HepG2 (cell line): ENCODE results near the gene TFF2. TPM values are rescaled to one million over a fixed set of nuclear protein-coding genes. Genes with fewer than 3 reads are reported as not detected.

Source experiments
- CC2D1A ChIP-seq: sonication (generic); formaldehyde crosslinking; IDR thresholded peaks from 2 replicates; pipeline ENCODE4 v1.8.1; 2023; ENCODE audit warnings: mild to moderate bottlenecking, missing genetic modification reagents
- EP300 ChIP-seq, 3 experiments: sonication (generic) in 1 of 3; formaldehyde crosslinking in 1 of 3; IDR thresholded peaks; 2 replicates each; pipeline versions ENCODE4 v1.5.1 to v1.6.1; 2011 to 2020; ENCODE audit warnings: low read depth in 2 of 3, low read length in 2 of 3, borderline replicate concordance in 1 of 3, improper control_type of control experiment in 1 of 3, mild to moderate bottlenecking in 1 of 3, missing genetic modification reagents in 1 of 3, moderate library complexity in 1 of 3
- ERF ChIP-seq: IDR thresholded peaks from 2 replicates; pipeline ENCODE4 v1.6.1; 2018; ENCODE audit warnings: missing biosample characterization, missing genetic modification reagents
- ESRRA ChIP-seq: sonication (generic); formaldehyde crosslinking; IDR thresholded peaks from 2 replicates; pipeline ENCODE4 v1.5.1; 2020; ENCODE audit warnings: mild to moderate bottlenecking, low read depth, missing genetic modification reagents
- FOXO1 ChIP-seq: sonication (generic); formaldehyde crosslinking; IDR thresholded peaks from 2 replicates; pipeline ENCODE4 v1.4.0; 2020; ENCODE audit warnings: missing genetic modification reagents
- HNRNPK ChIP-seq: fragments of 200-400 bp; formaldehyde crosslinking; IDR thresholded peaks from 2 replicates; pipeline ENCODE4 v1.6.1; 2018; ENCODE audit warnings: low read length, low read depth, moderate library complexity, mild to moderate bottlenecking; ENCODE audit not compliant: poor library complexity, severe bottlenecking
- MAFK ChIP-seq, 2 experiments: IDR thresholded peaks in 1 of 2; conservative IDR thresholded peaks in 1 of 2; 2 replicates each; pipeline ENCODE4 v1.6.1; 2011; ENCODE audit warnings: improper control_type of control experiment in 2 of 2, low read length in 2 of 2
- MATR3 ChIP-seq: sonication (generic); formaldehyde crosslinking; IDR thresholded peaks from 2 replicates; pipeline ENCODE4 v1.4.0; 2020; ENCODE audit warnings: missing genetic modification reagents
- MED13 ChIP-seq: sonication (generic); formaldehyde crosslinking; IDR thresholded peaks from 2 replicates; pipeline ENCODE4 v1.5.0; 2020; ENCODE audit warnings: missing genetic modification reagents
- NBN ChIP-seq: fragments of 450-650 bp; conservative IDR thresholded peaks from 2 replicates; pipeline ENCODE4 v1.6.1; 2017
- NFATC3 ChIP-seq: sonication (generic); formaldehyde crosslinking; IDR thresholded peaks from 2 replicates; pipeline ENCODE4 v1.5.1; 2020; ENCODE audit warnings: mild to moderate bottlenecking, missing genetic modification reagents
- NFE2 ChIP-seq: sonication (generic); formaldehyde crosslinking; IDR thresholded peaks from 2 replicates; pipeline ENCODE4 v1.4.0; 2020; ENCODE audit warnings: missing genetic modification reagents
- NPAS2 ChIP-seq: sonication (generic); formaldehyde crosslinking; IDR thresholded peaks from 2 replicates; pipeline ENCODE4 v1.8.0; 2022; ENCODE audit warnings: mild to moderate bottlenecking, missing genetic modification reagents, borderline replicate concordance
- SOX13 ChIP-seq, 3 experiments: fragments of 450-650 bp in 1 of 3; sonication (generic) in 1 of 3; formaldehyde crosslinking in 1 of 3; IDR thresholded peaks in 2 of 3; conservative IDR thresholded peaks in 1 of 3; 2 replicates each; pipeline versions ENCODE4 v1.5.0 to v1.6.1; 2016 to 2020; ENCODE audit warnings: antibody characterized with exemption in 1 of 3, mild to moderate bottlenecking in 1 of 3, missing compliant biosample characterization in 1 of 3, missing genetic modification reagents in 1 of 3, moderate library complexity in 1 of 3
- ZBTB3 ChIP-seq: sonication (generic); formaldehyde crosslinking; IDR thresholded peaks from 2 replicates; pipeline ENCODE4 v1.4.0; 2020; ENCODE audit warnings: low read depth, mild to moderate bottlenecking, moderate library complexity, missing genetic modification reagents, borderline replicate concordance
- ZKSCAN8 ChIP-seq: IDR thresholded peaks from 2 replicates; pipeline ENCODE4 v1.6.1; 2016; ENCODE audit warnings: borderline replicate concordance, missing genetic modification reagents, missing compliant biosample characterization
- ZNF10 ChIP-seq: sonication (generic); formaldehyde crosslinking; IDR thresholded peaks from 2 replicates; pipeline ENCODE4 v1.4.0; 2020; ENCODE audit warnings: mild to moderate bottlenecking, low read depth, missing genetic modification reagents, borderline replicate concordance
- ZNF3 ChIP-seq: IDR thresholded peaks from 2 replicates; pipeline ENCODE4 v1.7.0; 2017; ENCODE audit warnings: inconsistent platforms
- ZNF326 ChIP-seq: sonication (generic); formaldehyde crosslinking; IDR thresholded peaks from 2 replicates; pipeline ENCODE4 v1.4.0; 2020; ENCODE audit warnings: missing genetic modification reagents, borderline replicate concordance
- ZNF510 ChIP-seq: sonication (generic); formaldehyde crosslinking; IDR thresholded peaks from 2 replicates; pipeline ENCODE4 v1.4.0; 2020; ENCODE audit warnings: low read depth, mild to moderate bottlenecking, missing genetic modification reagents
- ZNF558 ChIP-seq: sonication (generic); formaldehyde crosslinking; IDR thresholded peaks from 2 replicates; pipeline ENCODE4 v1.9.0; 2022; ENCODE audit warnings: mild to moderate bottlenecking, missing genetic modification reagents, borderline replicate concordance
- ZNF563 ChIP-seq: sonication (generic); formaldehyde crosslinking; IDR thresholded peaks from 2 replicates; pipeline ENCODE4 v1.8.0; 2022; ENCODE audit warnings: mild to moderate bottlenecking, moderate library complexity, missing genetic modification reagents
- ZNF7 ChIP-seq: IDR thresholded peaks from 2 replicates; pipeline ENCODE4 v1.6.1; 2016; ENCODE audit warnings: missing biosample characterization, missing genetic modification reagents
- ZSCAN9 ChIP-seq: IDR thresholded peaks from 2 replicates; pipeline ENCODE4 v1.6.1; 2016; ENCODE audit warnings: borderline replicate concordance
- polyA plus RNA-seq, 8 experiments: library from polyadenylated mRNA; depleted of rRNA in 3 of 8; stranded (reverse) in 7 of 8; unstranded in 1 of 8; fragments of >200 nt; fragmentation: Illumina TruSeq in 4 of 8; extraction: Trizol in 4 of 8; gene quantifications; 2 replicates each; pipeline versions ENCODE4 v1.2.1 to v1.2.3, GENCODE V29; 2011 to 2016; ENCODE audit warnings: low read depth in 4 of 8, missing spikeins in 1 of 8, mixed read lengths in 1 of 8; ENCODE audit not compliant: insufficient read depth in 1 of 8
- total RNA-seq, 5 experiments: library from RNA; depleted of rRNA; stranded (reverse); fragments of >200 nt; fragmentation: Illumina TruSeq; extraction: Trizol; gene quantifications; 2 replicates each; pipeline ENCODE4 v1.2.3, GENCODE V29; 2016; ENCODE audit warnings: low read depth in 1 of 5
- TF ChIP-seq, protein P1 (sequence below): sonication (generic); formaldehyde crosslinking; IDR thresholded peaks from 2 replicates; pipeline ENCODE4 v1.4.0; 2020; ENCODE audit warnings: missing genetic modification reagents
- TF ChIP-seq, protein P2 (sequence below): fragments of 450-650 bp; IDR thresholded peaks from 2 replicates; pipeline ENCODE4 v1.6.1; 2016
- TF ChIP-seq, protein P3 (sequence below): sonication (generic); formaldehyde crosslinking; IDR thresholded peaks from 2 replicates; pipeline ENCODE4 v1.8.1; 2023; ENCODE audit warnings: missing genetic modification reagents, inconsistent platforms, borderline replicate concordance

Gene TFF2
- total and polyA plus RNA-seq, 2 of the 13 experiments (the other 11 are each of a cell fraction or from before 2014, with no cell fraction given): 1.5 TPM; not detected in 1

DNA sequence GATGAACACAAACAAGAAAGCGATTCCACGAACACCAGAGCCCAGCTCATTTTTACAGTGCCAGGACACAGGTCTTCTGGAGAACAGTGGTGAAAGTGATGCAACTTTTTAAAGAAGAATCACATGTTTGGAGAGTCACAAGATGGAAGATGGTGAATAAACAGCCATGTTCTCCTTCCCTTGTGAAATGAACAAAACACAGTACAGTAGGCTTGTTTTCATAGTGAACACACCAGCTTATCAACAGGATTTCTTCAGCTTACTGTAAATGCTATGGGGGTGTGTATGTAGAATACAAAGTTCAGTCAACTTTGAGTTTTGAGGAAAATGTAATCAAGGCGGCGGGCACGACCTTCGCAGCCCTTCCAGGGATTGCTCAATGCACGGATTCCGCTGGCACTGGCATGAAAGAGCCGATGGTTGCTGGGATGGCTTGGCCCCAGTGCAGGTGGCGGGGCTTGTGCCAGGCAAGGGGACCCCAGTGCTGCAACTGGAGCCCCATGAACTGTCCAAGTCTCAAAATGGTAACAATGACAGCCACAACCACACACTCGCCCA is 35.3 kb upstream of the TFF2 start (continued):
- TF ChIP-seq CC2D1A (no peak), ZNF7 (CRISPR knock-in tag) (peak; percentile 31; the same call in 1 of the 2 replicates), ZNF510 (CRISPR knock-in tag) (no peak), NFATC3 (CRISPR knock-in tag) (no peak), NBN (no peak), ESRRA (peak; percentile 83; the same call in 1 of the 2 replicates), FOXO1 (CRISPR knock-in tag) (peak; percentile 97), ZKSCAN8 (CRISPR knock-in tag) (peak; percentile 93; the same call in 1 of the 2 replicates), ZNF326 (CRISPR knock-in tag) (no peak), MAFK (conservative IDR thresholded peaks at IDR 0.05 in 1 of 2, IDR thresholded peaks at IDR 0.05 in 1 of 2; ENCODE audit: low read length in 2 of 2) (no peak), ZNF3 (CRISPR knock-in tag) (no peak), MED13 (CRISPR knock-in tag) (0 out of 2 replicates have a peak, but pooled peaks have one; percentile 71), ZNF558 (CRISPR knock-in tag) (no peak; the same call in 1 of the 2 replicates), ERF (CRISPR knock-in tag) (0 out of 2 replicates have a peak, but pooled peaks have one; percentile 62), HNRNPK (no peak), ZBTB3 (CRISPR knock-in tag) (no peak; the same call in 1 of the 2 replicates), NFE2 (CRISPR knock-in tag) (no peak), ZNF10 (no peak), NPAS2 (CRISPR knock-in tag) (no peak), MATR3 (CRISPR knock-in tag) (no peak), ZSCAN9 (peak; percentile 75; the same call in 1 of the 2 replicates), EP300 (IDR thresholded peaks at IDR 0.05; ENCODE audit: low read depth in 2 of 2, low read length in 2 of 2) (peak in 1 of 2 experiments; percentile 92; a peak in 2 of 4 replicates), EP300 (CRISPR knock-in tag; IDR thresholded peaks at IDR 0.05; ENCODE audit: borderline replicate concordance) (peak; percentile 96), SOX13 (IDR thresholded peaks at IDR 0.05) (no peak), SOX13 (CRISPR knock-in tag; conservative IDR thresholded peaks at IDR 0.05 in 1 of 2, IDR thresholded peaks at IDR 0.05 in 1 of 2) (peak in 1 of 2 experiments; percentile 92; a peak in 2 of 4 replicates), ZNF563 (no peak)
- TF ChIP-seq, protein P1, sequence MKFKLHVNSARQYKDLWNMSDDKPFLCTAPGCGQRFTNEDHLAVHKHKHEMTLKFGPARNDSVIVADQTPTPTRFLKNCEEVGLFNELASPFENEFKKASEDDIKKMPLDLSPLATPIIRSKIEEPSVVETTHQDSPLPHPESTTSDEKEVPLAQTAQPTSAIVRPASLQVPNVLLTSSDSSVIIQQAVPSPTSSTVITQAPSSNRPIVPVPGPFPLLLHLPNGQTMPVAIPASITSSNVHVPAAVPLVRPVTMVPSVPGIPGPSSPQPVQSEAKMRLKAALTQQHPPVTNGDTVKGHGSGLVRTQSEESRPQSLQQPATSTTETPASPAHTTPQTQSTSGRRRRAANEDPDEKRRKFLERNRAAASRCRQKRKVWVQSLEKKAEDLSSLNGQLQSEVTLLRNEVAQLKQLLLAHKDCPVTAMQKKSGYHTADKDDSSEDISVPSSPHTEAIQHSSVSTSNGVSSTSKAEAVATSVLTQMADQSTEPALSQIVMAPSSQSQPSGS: peak; percentile 52; the same call in 1 of the 2 replicates
- TF ChIP-seq, protein P2, sequence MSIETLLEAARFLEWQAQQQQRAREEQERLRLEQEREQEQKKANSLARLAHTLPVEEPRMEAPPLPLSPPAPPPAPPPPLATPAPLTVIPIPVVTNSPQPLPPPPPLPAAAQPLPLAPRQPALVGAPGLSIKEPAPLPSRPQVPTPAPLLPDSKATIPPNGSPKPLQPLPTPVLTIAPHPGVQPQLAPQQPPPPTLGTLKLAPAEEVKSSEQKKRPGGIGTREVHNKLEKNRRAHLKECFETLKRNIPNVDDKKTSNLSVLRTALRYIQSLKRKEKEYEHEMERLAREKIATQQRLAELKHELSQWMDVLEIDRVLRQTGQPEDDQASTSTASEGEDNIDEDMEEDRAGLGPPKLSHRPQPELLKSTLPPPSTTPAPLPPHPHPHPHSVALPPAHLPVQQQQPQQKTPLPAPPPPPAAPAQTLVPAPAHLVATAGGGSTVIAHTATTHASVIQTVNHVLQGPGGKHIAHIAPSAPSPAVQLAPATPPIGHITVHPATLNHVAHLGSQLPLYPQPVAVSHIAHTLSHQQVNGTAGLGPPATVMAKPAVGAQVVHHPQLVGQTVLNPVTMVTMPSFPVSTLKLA: no peak
- TF ChIP-seq, protein P3, sequence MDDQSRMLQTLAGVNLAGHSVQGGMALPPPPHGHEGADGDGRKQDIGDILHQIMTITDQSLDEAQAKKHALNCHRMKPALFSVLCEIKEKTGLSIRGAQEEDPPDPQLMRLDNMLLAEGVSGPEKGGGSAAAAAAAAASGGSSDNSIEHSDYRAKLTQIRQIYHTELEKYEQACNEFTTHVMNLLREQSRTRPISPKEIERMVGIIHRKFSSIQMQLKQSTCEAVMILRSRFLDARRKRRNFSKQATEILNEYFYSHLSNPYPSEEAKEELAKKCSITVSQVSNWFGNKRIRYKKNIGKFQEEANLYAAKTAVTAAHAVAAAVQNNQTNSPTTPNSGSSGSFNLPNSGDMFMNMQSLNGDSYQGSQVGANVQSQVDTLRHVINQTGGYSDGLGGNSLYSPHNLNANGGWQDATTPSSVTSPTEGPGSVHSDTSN (CRISPR knock-in tag): no peak
